Measurements from ENCODE around the gene ANKRD13C.

Gene ANKRD13C

DNA sequence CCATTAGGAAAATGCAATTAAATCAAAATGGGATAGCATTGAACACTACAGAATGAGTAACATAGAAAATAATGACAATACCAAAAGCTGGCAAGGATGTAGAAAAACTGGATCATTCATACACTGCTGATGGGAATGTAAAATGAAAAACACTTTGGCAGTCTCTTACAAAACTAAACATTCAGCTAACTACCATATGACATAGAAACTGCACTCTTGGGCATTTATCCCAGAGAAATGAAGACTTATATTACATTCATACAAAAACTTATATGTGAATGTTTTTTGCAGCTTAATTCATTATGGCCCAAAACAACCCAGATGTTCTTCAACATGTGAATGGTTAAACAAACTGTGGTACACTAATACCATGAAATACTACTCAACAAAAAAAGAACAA lies 66.4 kb downstream of the ANKRD13C start:
- DNase-seq = no peak

- no peak for DNase-seq
These were observed 68.1 kb downstream of the ANKRD13C start for GRCh38 chr1:70286453-70286852.

- DNase-seq = no peak
These were observed 70.2 kb downstream of the ANKRD13C start for GRCh38 chr1:70284366-70284765.

- no peak for DNase-seq
These were observed 75.8 kb downstream of the ANKRD13C start for GRCh38 chr1:70278710-70279109.

DNA sequence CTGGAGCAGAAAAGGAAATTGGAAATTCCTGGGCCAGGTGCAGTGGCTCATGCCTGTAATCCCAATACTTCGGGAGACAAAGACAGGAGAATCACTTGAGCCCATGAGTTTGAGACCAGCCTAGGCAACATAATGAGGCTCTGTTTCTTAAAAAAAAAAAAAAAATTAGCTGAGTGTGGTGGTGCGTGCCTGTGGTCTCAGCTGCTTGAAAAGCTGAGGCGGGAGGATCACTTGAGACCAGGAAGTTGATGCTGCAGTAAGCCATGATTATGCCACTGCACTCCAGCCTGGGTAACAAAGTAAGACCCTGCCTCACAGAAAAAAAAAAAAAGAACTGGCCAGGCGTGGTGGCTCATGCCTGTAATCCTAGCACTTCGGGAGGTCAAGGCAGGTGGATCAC lies 76.6 kb downstream of the ANKRD13C start:
- DNase-seq = no peak

DNA sequence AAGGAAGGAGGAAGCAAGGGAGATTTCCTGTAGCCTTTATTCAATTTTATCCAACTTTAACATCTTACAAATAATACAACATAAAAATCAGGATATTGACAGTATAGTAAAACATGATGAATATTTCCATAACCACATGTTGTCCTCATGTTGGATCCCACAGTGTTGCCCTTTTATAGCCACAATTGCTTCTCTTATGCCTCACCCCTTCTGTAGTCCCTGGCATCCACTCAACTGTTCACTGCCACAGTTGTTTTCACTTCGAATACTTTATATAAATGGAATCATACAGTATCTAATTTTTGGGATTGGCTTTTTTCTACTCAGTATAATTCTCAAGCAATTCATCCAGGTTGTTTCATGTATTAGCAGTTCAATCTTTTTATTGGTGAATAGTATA lies 88.6 kb downstream of the ANKRD13C start:
- DNase-seq = no peak

DNA sequence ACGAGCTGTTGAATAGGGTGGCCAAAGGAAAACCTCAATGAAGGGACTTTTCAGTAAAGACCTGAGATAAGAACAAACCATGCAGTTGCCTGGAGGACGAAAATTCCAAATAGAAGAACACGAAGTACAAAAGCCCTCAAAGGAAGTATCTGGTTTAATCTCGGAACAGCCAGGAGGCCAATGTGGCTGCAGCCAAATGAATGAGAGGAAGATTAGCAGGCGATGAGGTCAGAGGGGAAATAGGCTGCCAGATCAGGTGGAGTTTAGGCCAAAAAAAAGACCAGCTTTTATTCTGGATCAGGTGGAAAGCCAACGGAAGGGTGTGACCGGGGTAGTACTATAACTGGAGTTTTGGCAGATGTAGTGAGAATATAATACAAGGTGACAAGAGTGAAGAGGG lies 89.7 kb downstream of the ANKRD13C start:
- no peak for DNase-seq

DNA sequence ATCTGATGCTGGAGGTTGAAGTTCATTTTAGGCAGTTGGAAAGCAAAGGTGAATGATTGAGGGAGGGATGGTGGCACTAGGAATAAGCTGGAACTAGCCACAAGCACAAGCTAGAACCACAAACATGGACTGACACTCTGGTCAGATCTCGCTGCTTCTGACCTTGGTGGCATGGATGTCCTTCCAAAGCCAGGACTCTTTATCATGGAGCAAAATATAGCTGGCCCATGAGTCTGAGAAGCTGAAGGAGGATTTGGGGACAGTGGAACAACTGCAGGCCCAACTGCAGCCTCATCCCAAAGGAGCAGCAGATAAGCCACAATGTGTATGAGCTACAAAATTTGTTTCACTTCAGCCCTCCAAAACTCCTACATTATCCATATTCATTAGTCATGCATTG lies 97.9 kb downstream of the ANKRD13C start:
- DNase-seq = no peak

DNA sequence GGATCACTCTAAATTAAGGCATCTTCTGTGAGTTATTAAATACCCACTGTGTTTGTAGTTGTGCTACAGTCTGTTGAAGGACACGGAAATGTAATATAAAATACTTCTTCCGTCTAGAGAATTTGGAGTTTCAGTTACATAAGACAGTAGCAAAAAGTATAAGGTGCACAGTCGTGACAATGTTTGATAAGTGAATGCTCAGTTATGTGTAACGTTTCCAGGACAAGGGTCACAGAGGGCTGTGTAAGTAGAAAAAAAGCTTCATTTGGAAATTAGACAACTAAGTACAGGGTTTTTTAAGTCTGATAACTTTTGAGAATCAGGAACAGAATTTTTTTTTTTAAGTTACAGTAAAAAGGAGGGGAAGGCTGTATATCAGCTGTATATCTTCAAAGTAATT lies 105.8 kb downstream of the ANKRD13C start:
- DNase-seq = no peak

DNA sequence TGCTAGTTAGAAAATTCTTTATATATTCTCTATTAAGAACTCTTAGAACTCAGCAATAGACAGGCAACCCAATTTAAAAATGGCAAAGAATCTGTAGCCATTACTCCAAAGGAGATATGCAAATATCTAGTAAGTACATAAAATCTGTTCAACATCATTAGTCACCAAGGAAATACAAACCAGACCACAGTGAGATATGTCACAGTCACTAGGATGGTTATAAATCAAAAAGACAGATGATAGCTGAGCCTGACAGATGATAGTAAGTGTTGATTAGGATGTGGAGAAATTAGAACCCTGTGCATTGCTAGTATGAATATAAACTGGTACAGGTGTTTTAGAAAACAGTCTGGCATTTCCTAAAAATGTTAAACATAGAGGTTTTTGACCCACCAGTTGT lies 106.8 kb downstream of the ANKRD13C start:
- no peak for DNase-seq

DNA sequence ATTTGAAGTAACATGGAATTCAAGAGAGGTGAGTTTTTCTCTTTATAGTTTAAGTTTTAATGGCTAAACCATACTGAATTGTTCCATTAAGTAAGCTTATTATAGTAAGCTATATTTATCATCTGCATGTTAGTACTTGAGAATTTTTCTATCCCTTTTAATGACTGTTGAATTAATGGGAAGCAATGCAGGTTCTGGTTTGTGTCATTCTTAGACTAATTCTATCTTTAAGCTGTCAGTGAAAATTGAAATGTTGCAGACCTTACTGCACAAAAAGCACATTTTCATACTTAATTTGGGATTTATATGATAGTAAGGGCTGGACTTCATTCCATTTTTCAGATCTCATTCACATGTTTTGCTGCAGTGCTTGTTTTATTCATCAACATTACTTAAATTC lies 107.4 kb downstream of the ANKRD13C start:
- no peak for DNase-seq

GRCh38 chr1:70239940-70240339 lies 114.6 kb downstream of the ANKRD13C start:
- no peak for DNase-seq

GRCh38 chr1:70234733-70235132 lies 119.8 kb downstream of the ANKRD13C start:
- no peak for DNase-seq

DNA sequence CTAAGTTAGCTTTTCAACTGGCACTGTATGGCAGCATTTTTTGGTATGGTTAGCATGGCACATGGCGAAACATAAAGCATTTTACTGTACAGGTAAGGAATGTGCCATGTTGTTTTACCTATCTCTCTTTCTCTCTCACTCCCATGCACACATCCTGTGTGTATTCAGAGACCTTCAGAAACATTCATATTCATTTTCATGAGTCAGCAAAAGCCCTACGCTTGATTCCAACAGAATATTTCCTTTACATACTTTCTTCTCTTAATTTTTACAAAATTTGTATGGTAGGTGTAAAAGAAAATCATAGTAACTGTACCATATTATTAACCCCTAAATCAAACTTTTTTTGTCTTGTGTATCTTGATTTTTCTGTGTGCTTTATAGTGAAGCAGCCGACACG lies 123.0 kb downstream of the ANKRD13C start:
- no peak for DNase-seq

DNA sequence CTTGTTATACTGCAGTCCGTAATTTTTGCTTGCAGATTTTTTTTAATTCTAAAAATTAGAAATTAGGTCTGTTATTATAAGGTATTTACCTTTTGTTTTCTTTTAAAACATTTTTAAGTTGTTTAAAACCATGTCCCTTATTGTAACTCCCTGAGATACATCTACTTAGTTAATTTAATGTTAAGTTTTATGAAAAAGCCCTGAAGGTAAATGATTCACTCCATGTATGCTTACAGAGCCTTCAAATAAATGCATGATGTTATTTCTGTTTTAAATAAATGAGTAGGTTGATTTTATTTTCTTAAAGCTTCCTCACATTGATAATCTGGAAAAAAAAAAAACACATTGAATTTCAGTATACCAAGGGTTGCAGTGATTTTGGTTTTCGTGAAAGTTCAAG lies 125.9 kb downstream of the ANKRD13C start:
- DNase-seq = no peak

DNA sequence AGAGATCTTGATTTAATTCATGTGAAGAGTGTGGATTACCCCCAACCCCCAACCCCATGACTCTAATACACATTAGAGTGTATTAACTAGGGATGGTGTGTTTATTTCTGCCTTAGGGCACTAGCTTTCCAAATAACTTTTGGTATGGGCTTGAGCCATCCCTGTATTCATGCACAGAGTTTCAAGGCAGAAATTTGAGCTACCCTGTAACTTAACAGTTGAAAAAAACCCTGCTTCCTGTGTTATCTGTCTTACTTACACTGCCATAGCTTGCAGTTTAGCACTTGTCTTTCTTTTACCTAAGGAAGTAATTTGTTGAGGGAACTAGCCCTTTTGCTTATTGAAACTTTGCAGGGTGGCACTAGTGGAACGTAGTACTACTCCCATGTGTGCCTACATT lies 127.1 kb downstream of the ANKRD13C start:
- DNase-seq = no peak

DNA sequence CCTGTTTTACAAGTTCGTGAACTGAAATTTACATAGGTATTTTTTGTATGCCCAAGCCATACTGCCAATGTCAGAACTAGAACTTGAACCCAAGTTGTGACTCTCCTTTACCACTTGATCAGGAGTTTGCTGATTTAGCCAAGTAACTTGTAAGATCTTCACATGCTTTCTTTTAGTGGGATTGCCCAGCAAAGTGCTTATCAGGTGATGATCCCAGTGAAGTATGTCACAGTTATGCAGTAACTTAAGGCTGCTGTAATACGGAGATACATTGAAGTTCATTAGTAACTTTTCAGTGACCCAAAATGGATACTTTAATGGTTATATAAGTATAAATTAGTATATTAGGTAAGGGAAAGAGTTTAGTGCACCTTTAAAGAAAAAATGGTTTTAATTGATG lies 129.6 kb downstream of the ANKRD13C start:
- no peak for DNase-seq

DNA sequence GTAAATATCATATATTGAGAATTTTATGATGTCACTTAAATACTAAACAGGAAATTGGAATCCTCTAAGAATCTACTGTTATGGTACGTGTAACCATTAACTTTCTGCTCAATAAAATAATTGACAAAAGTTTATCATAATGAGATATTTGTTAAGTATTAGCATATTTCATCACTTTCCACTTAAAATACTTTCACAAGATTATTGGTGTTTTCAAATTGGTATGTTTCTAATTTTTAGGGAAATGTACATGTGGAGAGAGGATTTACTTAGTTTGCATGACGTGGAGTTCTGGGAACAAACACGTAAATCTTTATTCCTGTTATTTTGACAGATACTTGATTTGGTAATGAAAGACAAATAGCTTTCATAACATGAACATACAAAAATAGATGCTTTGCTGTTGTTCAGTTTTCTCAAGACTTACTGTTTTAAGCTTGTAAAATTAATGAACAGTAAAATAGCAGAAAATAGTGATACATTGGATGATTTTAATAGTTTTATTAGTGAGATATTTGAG lies 131.7 kb downstream of the ANKRD13C start:
- DNase-seq = no peak

- DNase-seq = peak; percentile 95
These were observed 133.0 kb downstream of the ANKRD13C start, which contains the start of gene SRSF11 for GRCh38 chr1:70221238-70222121. Gene SRSF11, plus strand, starts transcription at chr1:70221380. Its CDS starts 257 bp downstream, at chr1:70221637.

DNA sequence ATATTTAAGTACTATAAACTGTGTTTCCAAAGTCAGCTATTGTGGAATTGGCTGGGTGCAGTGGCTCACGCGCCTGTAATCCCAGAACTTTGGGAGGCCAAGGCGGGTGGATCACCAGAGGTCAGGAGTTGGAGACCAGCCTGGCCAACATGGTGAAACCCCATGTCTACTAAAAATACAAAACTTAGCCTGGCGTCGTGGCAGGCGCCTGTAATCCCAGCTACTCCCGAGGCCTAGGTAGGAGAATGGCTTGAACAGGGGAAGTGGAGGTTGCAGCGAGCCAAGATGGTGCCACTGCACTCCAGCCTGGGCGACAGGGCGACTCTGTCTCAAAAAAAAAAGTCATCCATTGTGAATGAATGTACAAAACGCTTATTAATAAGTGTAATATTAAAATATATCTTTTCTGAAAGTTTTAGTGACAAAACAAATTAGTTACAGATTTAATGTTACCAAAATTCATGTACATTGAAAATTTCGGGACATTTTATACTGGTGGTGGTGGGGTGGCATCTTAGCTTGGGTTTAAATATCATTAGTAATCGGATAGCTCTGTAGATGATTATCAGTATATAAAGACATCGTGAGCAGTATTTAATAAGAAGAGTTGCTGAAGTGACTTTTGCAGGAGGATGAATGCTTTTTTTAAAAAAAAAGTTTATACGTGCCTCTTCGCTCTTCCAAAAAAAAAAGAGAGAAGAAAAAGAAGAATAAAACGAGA lies 133.8 kb downstream of the ANKRD13C start:
- no peak for DNase-seq

GRCh38 chr1:70220015-70220414 lies 134.5 kb downstream of the ANKRD13C start:
- DNase-seq = no peak

GRCh38 chr1:70211541-70211940 lies 143.0 kb downstream of the ANKRD13C start:
- no peak for DNase-seq

DNA sequence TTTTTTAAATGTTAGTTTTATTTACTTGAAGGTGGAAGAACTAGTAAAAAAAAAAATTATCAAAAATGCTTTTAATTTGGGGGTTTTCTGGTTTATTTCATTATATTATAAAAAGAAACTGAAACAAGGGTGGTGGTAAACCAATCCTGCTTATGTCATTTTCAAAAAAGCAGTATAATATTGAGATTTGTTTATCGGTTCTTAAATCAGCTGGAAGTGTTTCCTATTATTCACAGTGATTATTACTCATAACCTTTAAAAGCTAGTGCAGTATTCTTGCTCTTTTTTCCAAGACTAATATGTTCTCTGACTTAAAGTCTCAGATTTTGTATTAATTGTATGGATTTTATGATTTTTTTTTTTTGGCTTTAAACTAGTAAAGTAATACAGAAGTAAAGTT lies 143.7 kb downstream of the ANKRD13C start:
- DNase-seq = no peak

Data from COR-L47 (cell line).